ENCODE results near the gene SEMA4F.

The SEMA4F gene

DNA sequence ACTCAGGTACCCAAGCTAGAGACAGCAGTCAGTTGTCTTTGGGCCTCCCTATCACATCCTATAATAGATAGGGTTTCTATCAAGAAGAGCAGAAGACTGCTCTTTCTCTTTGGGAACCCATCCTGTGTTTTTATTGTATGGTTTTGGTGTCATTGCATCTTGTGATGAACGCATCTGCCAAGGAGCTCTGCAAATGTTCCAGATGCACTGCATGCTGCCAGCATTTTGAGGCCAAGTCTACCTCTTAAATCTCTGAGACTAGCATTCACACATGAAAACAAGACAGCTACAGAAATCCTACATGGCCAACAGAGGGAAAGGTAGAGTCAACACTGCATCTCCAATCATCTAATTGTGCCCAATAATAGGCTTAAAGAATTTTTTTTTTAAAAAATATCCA, 14.0 kb downstream of the SEMA4F start:
- DNase-seq: no peak

DNA sequence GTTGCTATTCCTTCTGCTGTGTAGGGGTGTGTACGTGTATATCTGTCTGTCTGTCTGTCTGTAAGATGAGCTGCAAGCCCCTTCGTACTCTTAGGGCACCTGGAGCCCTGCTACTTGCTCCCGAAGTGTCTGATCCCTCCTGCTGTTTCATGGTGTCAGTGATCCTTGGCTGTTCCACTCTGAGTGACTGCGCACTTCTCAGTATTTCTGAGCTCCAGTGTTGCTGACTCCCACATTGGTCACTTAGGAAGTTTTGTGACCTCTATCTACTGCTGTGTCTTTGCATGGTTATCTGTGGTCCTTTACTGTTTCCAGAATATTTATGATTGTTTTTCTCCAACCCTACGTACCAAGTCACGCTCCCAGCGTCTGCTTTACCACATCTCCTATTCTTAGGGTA, 16.2 kb downstream of the SEMA4F start:
- DNase-seq: no peak

DNA sequence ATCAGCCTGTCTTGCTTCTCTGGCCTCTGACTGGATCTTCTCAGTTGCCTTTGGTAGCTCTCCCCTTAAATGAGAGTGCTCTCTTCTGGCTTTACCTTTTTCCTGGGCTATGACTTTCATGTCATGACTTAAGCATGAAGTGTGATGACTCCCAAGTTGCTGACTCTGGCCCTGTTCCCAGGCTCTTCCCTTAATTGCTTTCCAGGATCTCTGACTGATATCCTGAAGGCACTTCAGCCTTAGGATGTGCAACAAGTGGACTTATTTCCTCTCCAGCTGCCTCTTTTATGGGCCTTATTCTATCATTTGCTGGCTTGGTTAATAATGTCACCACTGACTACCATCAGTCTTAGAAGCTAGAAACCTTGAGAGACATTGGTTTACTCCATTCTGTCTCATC, 17.4 kb downstream of the SEMA4F start:
- no peak for DNase-seq

DNA sequence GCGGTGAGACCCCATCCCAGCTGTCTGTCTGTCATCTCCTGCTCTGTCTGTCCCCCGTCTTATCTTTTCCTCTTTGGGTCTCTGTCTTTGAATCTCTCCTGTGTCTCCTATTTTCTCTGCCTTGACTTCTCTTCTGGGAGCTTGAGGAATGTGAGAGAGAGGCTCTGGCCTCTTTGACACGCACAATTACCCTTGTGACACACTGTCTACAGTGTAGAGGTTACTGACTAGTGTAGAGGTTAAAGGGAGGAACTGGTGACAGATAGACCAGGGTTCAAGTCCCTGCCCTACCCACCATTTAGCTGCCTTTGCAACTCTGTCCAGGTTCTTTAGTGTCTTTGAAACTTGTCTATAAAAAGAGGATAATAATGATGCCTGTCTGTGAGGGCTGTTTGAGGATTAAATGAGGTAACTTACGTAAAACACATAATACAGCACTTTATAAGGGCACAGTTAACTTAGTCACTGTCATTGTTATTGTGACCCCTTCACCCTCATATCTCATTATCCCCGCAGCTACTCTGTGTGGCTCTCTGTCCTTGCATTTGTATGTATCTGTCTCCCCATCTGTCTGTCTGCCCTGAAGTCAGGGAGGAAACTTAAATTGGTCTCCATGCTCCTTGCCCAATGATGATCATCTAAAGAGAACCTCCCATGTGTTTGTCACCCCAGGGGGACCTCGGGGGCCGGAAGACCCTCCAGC, 19.9 kb downstream of the SEMA4F start:
- DNase-seq: no peak

DNA sequence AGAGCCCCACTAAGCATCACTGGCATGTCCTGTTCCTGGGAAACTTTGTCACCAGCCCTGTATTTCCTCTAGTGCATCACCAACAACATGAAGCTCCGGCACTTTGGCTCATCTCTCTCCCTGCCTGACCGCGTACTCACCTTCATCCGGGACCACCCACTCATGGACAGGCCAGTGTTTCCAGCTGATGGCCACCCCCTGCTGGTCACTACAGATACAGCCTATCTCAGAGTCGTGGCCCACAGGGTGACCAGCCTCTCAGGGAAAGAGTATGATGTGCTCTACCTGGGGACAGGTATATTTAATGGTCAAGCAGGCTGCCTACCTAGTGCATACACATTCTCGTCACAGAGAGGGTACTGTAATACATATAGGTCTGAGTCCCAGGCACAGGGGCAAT, 21.0 kb downstream of the SEMA4F start:
- peak; percentile 18 for DNase-seq

DNA sequence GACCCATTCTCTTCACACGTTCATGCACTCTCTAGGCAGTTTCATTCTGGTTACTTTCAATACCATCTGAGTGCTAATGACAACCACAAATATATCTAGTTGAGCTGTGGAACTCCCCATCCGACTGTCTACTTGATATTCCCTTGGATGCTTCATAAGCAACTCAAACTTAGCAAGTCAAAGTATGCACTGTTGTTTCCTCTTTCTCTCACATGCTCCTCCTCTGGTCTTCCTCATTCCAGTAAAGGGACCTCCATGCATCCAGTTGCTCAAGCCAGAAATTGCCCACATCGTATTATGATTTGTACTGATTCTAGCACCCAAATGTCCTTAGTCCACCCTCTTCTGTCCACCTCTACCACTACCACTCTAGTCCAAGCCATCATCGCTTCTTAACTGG, 22.3 kb downstream of the SEMA4F start:
- DNase-seq: no peak

DNA sequence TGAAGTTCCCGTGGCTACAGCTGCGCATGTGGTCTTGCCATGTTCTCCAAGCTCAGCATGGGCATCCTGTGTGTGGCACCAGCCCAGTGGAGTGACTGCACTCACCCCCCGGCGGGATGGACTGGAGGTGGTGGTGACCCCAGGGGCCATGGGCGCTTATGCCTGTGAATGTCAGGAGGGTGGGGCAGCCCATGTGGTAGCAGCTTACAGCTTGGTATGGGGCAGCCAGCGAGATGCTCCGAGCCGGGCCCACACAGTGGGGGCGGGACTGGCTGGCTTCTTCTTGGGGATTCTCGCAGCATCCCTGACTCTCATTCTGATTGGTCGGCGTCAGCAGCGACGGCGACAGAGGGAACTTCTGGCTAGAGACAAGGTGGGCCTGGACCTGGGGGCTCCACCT, 25.6 kb downstream of the SEMA4F start:
- no peak for DNase-seq

DNA sequence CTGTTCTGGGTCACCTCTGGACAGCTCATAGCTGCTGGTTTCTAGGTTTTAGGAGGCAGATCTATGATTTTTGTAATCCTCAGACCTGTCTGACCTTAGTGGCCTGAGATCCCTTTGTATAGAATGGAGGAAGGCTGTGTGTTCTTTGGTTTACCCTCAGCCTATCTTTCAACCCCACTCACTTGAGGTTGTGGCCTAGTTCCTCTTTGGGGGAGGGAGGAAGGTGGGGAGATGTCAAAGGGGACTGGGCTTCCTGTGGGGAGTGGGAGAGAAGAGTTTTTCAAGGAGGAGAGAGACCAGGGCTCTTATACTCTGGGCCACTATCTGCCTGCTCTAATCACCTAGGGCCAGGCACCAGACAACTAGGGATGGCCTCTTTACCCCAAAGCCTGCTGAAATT, 28.5 kb downstream of the SEMA4F start:
- no peak for DNase-seq

DNA sequence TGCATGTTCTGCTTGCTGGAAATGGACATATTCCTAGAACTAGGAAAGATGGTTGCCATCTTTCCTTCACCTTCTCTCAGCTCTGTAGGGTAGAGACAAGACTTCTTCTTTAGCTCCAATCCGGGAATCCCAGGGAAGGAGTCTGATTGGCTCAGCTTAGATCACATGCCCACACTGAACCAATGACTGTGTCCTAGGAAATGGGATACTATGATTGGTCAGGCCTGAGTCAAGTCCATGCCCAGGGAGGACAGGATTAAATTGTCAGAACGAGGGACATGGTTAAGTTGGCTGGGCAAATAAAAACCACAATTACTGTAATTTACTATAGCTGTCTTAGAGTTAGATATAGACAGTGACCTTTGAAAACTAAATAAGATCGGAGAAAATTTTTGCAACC, 31.4 kb downstream of the SEMA4F start:
- DNase-seq: peak; percentile 16

DNA sequence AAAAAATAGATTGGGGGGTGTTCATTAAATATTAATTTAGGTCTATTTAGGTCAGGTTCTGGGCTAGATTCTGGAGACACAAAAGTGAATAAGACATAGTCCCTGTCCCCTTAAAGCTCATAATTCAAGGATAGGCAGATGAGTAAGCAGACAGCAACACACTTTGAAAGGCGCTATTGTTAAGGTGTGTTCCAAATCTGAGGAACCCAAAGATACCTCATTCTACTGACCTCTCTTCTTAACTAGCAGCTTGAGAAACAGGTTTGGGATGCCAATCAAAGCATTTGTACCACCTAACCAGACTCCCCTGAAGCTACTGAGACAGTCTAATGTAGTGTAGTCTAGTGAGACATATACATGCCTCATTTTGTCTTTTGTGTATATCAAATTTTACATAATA, 34.8 kb downstream of the SEMA4F start:
- DNase-seq: no peak

DNA sequence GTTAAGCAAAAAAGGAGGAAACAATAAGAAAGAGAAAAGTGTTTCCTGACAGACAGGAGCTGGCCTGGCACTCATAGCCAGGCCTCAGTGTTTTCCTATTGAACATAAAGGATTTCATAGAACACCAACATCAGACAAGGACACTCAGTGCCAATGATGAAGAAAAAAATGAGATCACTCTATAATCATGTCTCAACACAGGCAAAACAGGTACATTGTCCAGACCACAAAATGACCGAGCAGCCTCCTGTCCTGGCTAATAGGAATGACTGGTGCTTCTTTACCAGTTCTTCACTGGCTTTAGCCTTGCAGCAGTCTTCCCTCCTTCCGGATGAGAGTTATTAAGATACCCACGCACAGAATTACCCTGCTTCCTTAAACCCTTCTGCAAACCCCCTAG, 35.6 kb downstream of the SEMA4F start:
- no peak for DNase-seq

DNA sequence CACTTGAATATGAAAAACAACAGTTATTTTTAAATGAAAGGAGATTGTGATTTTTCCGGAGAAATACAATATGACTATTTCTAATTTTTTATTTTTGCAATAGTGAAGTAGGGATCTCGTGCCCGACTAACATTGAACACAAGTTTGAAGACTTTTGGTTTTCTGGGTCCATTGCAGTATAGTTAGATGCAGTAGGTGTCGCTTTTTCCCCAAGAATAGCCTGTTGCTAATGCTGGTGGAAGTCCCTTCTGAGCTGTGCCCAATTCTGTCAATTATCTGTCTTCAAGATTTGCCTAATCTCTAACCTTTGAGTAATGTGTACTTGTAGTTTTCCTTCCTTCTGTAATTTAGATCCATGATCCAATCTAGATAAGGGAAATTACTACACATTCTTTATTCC, 36.5 kb downstream of the SEMA4F start:
- DNase-seq: peak; percentile 87

DNA sequence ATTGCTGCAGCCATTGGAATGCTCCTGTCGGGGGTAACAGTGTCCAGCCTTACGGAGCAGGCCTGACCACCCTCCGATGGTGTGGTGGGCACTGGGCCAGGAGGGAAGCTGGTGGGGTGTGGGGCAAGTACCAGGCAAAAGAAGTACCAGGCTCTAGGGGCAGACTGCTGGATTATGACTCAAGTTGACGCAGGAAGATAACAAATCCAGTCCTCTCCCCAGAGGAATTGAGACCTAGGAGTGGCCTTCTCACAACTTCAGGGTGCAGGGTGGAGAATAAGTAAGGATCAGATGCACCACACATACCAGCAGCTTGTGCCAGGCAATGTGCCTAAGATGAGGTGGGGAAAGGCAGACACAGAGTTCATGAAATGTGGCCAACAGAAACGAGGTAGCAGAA, 37.9 kb downstream of the SEMA4F start:
- DNase-seq: no peak

DNA sequence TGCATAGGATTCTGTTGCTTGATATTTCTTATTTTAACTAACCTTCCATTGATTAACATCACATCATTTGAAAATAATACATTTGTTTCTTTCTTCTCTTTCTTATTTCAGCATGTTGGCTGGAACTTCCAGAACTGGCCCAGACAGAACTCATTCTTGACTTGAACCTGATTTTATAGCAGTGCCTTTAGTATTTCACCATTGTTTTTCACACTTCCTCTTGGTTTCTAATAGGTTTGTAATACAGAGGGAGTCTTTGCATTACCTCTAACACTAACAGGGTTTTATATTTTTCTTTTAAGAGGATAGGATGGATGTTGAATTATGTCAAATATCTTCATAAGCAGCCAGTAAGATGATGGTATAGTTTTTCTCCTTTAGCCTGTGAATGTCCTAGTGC, 39.2 kb downstream of the SEMA4F start:
- no peak for DNase-seq

DNA sequence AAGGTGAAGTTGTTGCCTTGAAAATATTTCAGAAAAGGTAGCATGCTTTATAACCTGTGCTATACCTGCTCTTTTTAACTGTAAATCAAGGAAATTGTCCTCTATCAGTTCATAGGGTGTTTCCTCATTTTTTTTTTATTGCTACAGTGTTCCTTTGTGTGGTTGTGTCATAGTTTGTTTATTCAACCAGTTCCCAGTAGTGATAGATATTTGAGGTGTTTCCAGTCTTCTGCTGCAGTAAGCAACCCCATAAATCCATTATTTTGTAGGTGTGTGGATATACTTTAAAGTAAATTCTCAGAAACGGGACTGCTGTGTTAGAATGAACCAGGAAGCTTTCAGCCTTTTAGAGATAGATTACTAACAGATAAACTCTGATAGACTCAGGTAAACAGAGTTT, 39.6 kb downstream of the SEMA4F start:
- DNase-seq: no peak

DNA sequence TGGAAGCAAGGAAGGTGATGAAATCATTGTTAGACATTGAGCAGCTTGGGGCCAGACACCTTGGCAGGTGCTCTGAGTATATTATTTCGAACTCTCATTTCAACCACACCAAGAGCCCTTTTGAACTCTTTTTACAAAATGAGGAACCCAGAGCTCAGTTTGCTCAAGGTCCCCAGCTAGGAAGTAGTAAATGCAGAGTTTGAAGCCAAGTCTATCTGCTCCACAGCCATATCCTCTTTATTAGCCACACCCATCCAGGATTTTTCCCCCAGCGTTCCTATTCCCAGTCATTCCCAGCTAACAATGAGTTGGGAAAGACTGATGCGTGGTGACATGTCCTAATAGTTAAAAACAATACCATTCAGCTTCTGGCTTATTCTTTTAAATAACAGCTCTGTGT, 40.2 kb downstream of the SEMA4F start:
- no peak for DNase-seq

DNA sequence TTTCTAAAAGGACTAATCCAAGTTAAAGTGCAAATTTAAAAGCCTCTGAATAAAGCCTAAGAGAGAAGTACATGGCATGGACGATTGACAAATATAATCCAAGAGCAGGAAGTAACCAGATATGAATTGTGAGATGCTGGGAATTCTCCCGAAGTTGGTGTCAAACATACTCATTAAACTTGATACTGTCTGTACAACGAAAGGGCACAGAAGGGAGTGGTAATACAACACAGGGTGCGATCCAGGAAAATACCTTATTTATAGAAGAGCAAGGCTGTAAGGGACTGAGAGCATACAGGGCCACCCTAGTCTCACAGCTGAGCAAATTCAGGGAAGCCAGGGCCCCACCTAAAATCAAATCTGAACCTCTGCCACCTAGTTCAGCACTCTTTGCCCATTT, 41.6 kb downstream of the SEMA4F start:
- no peak for DNase-seq

DNA sequence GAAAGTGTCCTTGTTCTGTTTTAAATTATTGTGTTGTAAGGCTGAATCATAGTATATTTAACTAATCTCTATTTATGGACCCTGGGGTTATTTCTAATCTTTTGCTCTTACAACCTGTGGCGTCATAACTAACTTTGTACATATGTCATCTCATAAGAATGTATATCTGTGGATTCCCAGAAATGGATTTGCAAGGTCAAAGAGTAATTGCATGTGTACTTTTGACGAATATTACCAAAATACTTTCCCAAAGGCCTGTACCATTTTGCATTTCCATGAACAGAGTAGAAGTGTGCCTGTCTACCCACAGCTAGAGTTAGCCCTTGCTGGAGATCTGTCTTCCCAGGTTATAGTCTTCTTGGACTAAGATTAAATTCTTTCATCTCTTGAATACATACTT, 42.8 kb downstream of the SEMA4F start:
- no peak for DNase-seq

DNA sequence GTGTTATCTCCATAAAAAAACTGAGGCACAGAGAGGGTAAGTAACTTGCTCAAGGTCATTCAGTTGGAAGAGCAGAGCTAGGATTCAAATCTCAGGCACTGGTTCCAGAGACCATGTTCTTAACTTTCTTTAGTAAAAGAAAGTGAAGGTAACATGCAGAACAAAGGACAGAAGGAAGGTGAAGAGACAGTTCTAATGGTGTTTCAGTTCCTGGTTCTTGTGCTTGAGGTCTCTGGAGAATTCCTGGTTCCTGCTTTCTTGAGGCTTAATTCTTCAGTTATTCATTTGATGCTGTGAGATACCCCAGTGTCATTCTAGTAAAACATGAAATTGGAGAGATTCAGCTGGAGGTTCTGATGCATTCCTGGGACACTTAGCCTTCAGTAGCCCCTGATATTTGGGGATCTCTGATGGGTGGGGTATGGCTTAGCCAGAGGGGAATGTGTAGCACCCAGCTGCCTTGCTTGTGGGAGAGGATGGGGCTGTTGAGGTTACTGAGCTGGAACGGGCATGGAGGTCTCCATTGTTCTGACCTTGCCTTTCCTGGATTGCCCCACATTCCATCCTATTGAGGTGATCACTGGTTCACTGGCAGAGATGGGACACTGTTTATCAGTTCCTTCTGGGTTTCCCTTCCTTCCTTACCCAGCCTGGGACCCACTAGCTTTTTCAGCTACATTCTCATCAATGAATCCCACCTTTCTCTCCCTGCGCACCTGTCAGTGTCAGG, 46.8 kb downstream of the SEMA4F start:
- DNase-seq: no peak

DNA sequence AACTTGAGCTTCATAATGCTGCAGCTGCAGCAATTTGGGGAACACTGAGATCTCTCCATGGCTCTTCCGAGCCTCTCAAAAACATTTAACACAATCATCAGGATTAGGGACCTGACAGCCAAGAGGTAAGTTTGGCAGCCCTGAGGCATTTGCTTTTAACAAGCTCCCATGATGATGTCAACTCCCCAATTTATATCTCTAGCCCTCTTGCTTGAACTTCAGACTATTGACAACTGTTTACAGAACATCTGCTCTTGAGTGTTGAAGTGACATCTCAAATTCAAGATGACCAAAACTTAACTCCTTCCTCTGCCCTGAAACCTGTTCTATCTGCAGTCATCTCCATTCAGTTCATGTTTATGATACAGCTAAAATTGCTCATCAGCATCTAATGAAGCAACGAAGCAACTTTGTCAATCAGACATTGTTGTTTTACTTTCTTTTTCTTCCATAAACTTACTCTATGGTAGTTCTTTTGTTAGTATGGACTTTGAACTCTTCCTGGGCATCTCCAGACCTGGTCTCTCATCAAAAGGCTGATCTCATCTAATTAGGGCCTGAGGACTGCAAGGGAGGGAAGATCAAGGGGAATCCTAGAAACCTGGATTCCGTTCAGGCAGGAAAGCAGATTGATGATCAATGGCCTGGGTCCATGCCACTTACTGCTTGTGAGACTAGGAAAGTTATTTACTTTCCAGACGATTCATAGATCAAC, 48.1 kb downstream of the SEMA4F start:
- DNase-seq: no peak

DNA sequence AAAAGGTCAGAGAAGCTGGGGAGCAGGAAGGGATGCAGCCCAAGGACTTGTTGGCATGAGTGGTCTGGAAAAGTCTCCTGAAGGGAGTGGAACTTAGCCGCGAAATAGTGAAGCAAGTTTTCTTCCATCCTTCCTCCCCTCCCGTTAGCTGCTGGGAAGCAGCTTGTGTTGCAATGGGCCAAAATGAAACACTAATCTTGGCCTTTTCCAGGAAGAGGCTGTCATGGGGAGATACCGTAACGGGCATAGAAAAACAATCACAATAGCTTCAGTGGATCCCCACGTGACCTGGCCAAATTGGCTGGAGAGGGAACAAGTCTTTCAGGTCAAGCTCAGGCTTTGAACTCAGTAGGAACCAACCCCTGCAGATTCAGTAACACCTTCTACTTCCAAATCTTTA, 49.3 kb downstream of the SEMA4F start:
- no peak for DNase-seq

DNA sequence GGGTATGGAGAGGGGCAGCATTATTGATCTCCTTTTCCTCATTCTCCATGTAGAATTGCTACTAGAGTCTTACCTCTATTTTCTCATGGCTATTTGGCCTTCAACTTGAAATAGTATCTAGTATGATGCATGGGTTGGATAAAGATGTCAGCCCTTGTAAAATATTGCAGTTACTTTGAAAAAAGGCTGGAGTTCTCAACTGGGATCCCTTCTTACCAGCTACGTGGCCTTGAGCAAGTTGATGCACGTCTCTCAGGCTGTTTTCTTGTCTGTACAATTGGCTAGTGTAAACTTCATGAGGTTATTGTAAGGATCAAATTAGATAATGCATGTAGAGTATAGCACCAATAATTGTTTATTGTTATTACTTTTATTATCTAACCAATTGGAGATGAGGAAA, 50.2 kb downstream of the SEMA4F start:
- no peak for DNase-seq

DNA sequence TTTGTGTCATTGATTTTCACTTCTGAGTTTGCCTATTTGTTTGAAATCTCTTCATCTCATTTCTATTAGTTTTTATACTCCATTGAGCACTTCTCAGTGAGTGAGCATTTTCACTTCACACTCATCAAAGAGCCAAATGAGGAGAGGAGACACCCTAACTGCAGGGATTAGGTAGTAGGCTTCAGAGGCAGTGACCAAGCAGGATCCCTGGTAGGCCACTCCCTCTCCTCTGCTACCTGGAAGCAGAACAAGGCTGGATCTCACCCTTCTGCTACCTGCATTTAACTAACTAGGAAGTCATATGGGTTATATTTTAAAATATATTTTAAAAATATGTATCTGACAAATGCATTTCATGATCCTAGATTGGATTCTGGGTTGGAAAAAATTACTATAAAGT, 52.7 kb downstream of the SEMA4F start:
- peak; percentile 15 for DNase-seq

DNA sequence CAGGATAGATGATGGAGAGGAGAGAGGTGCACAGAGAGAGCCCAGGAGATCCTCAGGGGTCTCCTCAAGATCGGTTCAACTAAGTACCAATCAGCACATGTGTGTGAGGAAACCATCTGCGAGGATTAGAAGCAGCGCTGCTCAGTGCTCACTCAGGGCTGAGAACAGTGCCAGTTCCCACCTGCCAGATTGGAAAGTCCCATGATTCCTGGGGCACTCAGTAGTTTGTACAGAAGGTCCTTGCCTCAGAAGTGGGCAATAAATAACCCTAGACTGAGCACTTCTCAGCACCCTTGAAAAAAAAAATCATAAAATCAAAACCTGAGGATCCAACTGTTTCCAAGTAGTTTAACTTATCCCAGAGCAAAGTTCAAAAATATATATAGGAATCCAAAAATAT, 53.8 kb downstream of the SEMA4F start:
- peak; percentile 26 for DNase-seq
